Parathyroid adenoma (tissue), 2 donors: Measurements from ENCODE around the gene DOP1A.

Source experiments
- H2AFZ ChIP-seq: fragments of 300-600 bp; sonication (generic); one replicate; pipeline ENCODE4 v1.7.0; 2017; ENCODE audit warnings: antibody characterized with exemption, mild to moderate bottlenecking
- H3K27ac ChIP-seq: fragments of 300-600 bp; sonication (generic); one replicate; pipeline ENCODE4 v1.7.0; 2017
- H3K27me3 ChIP-seq: fragments of 300-600 bp; sonication (generic); one replicate; pipeline ENCODE4 v1.7.0; 2017; ENCODE audit warnings: low read length; ENCODE audit not compliant: control insufficient read depth, insufficient read depth
- H3K36me3 ChIP-seq: fragments of 300-600 bp; sonication (generic); one replicate; pipeline ENCODE4 v1.7.0; 2017; ENCODE audit warnings: low read length; ENCODE audit not compliant: control insufficient read depth, insufficient read depth
- H3K4me1 ChIP-seq: fragments of 300-600 bp; sonication (generic); one replicate; pipeline ENCODE4 v1.7.0; 2017; ENCODE audit warnings: control low read depth
- H3K4me2 ChIP-seq: fragments of 300-600 bp; sonication (generic); one replicate; pipeline ENCODE4 v1.7.0; 2017; ENCODE audit warnings: low read length
- H3K4me3 ChIP-seq: fragments of 300-600 bp; sonication (generic); one replicate; pipeline ENCODE4 v1.7.0; 2017; ENCODE audit warnings: low read depth, low read length
- H3K79me2 ChIP-seq: fragments of 300-600 bp; sonication (generic); one replicate; pipeline ENCODE4 v1.7.0; 2017; ENCODE audit warnings: control low read depth
- H3K9ac ChIP-seq: fragments of 300-600 bp; sonication (generic); one replicate; pipeline ENCODE4 v1.7.0; 2017; ENCODE audit warnings: mild to moderate bottlenecking
- H3K9me3 ChIP-seq: fragments of 300-600 bp; sonication (generic); one replicate; pipeline ENCODE4 v1.7.0; 2017; ENCODE audit warnings: low read length; ENCODE audit not compliant: control insufficient read depth
- TF ChIP-seq, protein P1 (sequence below): fragments of 300-600 bp; sonication (generic); IDR thresholded peaks from one replicate; pipeline ENCODE4 v1.7.0; 2017; ENCODE audit warnings: antibody characterized with exemption, mild to moderate bottlenecking
- donor health status: primary hyperparathyroidism.

Gene DOP1A

GRCh38 chr6:83053678-83054077 lies 13.8 kb upstream of the DOP1A start:
- H3K9me3 ChIP-seq, result no peaks in the 10 kb centered on the region
- TF ChIP-seq, protein P1, sequence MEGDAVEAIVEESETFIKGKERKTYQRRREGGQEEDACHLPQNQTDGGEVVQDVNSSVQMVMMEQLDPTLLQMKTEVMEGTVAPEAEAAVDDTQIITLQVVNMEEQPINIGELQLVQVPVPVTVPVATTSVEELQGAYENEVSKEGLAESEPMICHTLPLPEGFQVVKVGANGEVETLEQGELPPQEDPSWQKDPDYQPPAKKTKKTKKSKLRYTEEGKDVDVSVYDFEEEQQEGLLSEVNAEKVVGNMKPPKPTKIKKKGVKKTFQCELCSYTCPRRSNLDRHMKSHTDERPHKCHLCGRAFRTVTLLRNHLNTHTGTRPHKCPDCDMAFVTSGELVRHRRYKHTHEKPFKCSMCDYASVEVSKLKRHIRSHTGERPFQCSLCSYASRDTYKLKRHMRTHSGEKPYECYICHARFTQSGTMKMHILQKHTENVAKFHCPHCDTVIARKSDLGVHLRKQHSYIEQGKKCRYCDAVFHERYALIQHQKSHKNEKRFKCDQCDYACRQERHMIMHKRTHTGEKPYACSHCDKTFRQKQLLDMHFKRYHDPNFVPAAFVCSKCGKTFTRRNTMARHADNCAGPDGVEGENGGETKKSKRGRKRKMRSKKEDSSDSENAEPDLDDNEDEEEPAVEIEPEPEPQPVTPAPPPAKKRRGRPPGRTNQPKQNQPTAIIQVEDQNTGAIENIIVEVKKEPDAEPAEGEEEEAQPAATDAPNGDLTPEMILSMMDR, result no peak
- H3K4me2 ChIP-seq, result no peak overlapping the region
- no peak overlapping the region for H3K4me3 ChIP-seq
- no peaks in the 10 kb centered on the region for H3K27me3 ChIP-seq
- no peaks in the 10 kb centered on the region for H3K79me2 ChIP-seq
- no peak overlapping the region for H3K27ac ChIP-seq
- no peaks in the 10 kb centered on the region for H3K36me3 ChIP-seq
- H3K4me1 ChIP-seq, result peaks cover 6% of the 10 kb centered on the region
- no peak overlapping the region for H3K9ac ChIP-seq
- no peak overlapping the region for H2AFZ ChIP-seq

DNA sequence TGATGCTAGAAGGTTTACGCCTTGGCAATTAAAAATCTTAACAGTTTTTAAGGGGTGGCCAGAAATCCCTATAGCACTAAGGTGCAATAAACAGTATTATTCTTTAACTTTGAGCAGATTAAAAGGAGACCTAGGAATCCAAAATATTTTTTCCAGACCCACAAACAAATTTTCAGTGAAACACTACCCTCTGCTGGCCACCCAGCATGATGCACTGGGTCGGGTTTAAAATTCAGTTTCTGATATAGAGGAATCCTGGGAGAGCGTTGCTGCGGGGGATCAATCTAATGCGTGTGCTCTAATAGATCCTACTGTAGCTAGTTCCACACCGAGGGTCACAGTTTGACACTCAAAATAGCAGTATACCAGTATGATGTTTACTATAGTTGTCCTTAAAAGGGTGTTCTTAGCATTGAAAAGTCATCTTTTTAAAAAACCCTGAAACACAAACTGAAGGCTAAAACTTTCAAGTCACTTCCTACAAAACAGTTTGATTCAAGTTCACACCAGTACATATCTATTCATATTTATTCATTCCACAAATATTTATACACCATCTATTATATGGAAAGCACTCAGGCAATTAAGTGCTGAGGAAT lies 12.0 kb upstream of the DOP1A start:
- Histone ChIP-seq H3K27me3 (no peaks in the 10 kb centered on the region), H3K27ac (no peak overlapping the region), H3K4me2 (no peak overlapping the region), H3K4me3 (no peak overlapping the region), H3K36me3 (no peaks in the 10 kb centered on the region), H3K4me1 (peaks cover 6% of the 10 kb centered on the region), H3K9ac (no peak overlapping the region), H3K9me3 (no peaks in the 10 kb centered on the region), H2AFZ (no peak overlapping the region), H3K79me2 (no peaks in the 10 kb centered on the region)
- TF ChIP-seq, protein P1, result peak; percentile 82

DNA sequence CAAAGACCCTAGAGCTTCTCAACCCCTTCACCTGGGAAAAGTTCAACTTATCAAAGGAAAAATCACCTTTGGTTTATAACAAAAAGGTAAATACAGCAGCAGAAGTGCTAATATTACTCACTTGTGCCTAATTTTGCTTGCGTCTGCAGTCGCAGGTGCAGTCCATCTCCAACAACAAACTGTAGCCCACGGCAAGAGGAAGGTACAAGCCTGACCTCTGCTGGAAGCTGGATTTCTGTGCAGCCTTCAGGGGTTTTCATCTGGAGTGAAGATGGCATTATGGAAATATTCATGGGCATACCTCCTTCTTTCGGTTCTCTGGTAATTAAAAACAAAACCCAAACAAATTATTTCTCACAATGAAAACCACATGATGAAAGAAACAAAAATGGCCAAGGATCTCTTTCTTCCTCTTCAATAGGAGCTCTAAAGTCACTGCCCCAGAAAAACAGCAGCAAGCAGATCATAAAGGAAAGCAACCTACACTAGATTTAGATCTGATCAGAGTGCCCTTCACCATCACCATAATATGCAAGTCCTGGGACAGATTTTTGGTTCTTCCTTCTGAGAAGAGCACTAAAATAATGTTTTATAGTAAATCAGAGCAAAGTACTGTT lies 9.7 kb upstream of the DOP1A start:
- TF ChIP-seq, protein P1, result peak; percentile 82

GRCh38 chr6:83061190-83061589 lies 6.3 kb upstream of the DOP1A start:
- Histone ChIP-seq H3K4me2 (no peak overlapping the region), H3K4me3 (no peak overlapping the region), H3K9me3 (no peaks in the 10 kb centered on the region), H3K79me2 (no peaks in the 10 kb centered on the region), H3K9ac (no peak overlapping the region), H3K27me3 (no peaks in the 10 kb centered on the region), H2AFZ (no peak overlapping the region), H3K27ac (no peak overlapping the region), H3K4me1 (peaks cover 6% of the 10 kb centered on the region), H3K36me3 (no peaks in the 10 kb centered on the region)
- TF ChIP-seq, protein P1, result no peak

More for the DNA sequence above, 9.7 kb upstream of the DOP1A start:
- no peak overlapping the region for H3K9ac ChIP-seq
- no peaks in the 10 kb centered on the region for H3K79me2 ChIP-seq
- peaks cover 6% of the 10 kb centered on the region for H3K4me1 ChIP-seq
- no peak overlapping the region for H3K4me2 ChIP-seq
- H3K27me3 ChIP-seq, result no peaks in the 10 kb centered on the region
- H3K9me3 ChIP-seq, result no peaks in the 10 kb centered on the region
- no peaks in the 10 kb centered on the region for H3K36me3 ChIP-seq
- H3K4me3 ChIP-seq, result no peak overlapping the region
- peak overlapping the region; percentile 59 for H2AFZ ChIP-seq
- H3K27ac ChIP-seq, result no peak overlapping the region

DNA sequence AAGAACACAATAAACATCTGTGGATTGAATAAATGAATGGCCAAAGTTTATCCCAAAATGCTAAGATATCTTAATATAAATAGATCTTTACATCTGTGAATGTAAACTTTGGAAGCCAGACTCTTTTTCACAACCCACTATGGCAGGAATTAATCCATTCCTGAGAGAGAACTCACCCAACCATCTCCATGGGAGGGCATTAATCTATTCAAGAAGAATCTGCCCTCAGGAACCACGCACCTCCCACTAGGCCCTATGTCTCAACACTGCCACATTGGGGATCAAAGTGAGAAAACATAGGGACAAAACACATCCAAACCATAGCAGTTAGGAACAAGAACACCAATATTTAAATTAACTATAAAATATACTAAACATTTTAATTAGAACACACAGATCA lies 5.2 kb upstream of the DOP1A start:
- Histone ChIP-seq H3K4me3 (no peak overlapping the region), H3K27me3 (no peaks in the 10 kb centered on the region), H3K9me3 (no peaks in the 10 kb centered on the region), H3K4me1 (peaks cover 6% of the 10 kb centered on the region), H3K9ac (no peak overlapping the region), H3K4me2 (no peak overlapping the region), H3K27ac (no peak overlapping the region), H3K79me2 (no peaks in the 10 kb centered on the region), H2AFZ (no peak overlapping the region), H3K36me3 (no peaks in the 10 kb centered on the region)
- TF ChIP-seq, protein P1, result no peak
